Posterior vena cava (tissue), 2 donors: ENCODE results near the gene RPP25. TPM values are rescaled to one million over a fixed set of nuclear protein-coding genes. Genes with fewer than 3 reads are reported as not detected.
A peak's percentile ranks its signal among the peaks of the same experiment; 100 is the strongest.

Experiments used
- DNase-seq: peaks from one replicate; pipeline ENCODE4 v3.0.0-alpha.2; 2020; ENCODE audit warnings: low spot score
- intact Hi-C, 2 donors: fragments of 100-400 bp; cut with DNase I; formaldehyde crosslinking; loops; one replicate each; pipeline versions ENCODE4 v1.14.1 to v1.14.2; 2022 to 2023
- total RNA-seq, 2 donors: library from RNA; stranded (reverse); fragmentation: NEBNext Ultra II Directional; extraction: Animal tissue kit (Norgen Biotek cat#: 25700); gene quantifications; one replicate each; pipeline ENCODE4 v1.2.1, GENCODE V29; 2021
- donor health status: DM: yes; HTN: yes; CAD: no.
- donor health status: DM: yes; HTN: yes; CAD: no.

The RPP25 gene
- total RNA-seq, 2 donors from 2014 or later, result 7.5 to 9.3 TPM

- DNase-seq, result no peak
- intact Hi-C loops, result no loop called here
These were observed 11.1 kb upstream of the RPP25 start for GRCh38 chr15:74967670-74968069.

GRCh38 chr15:74964794-74965193 lies 8.2 kb upstream of the RPP25 start:
- DNase-seq, result no peak
- intact Hi-C loops, result no loop called here

DNA sequence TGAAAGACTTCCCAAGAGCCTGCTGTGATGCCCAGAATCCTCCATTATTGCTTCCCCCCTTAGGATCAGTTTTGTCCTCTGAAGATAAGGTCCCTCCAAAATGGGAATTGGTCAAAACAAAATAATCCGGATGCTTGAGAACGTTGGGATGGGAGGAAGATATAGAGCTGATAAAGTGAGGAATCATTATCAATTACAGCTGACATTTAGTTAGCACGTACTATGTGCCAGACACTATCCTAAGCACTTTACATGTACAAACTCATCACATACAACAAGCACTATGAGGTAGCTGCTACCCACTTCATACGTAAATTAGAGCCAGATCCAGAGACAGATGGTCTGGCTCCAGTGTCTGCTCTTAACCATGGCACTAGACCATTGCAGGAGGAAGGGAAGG lies 6.6 kb upstream of the RPP25 start:
- intact Hi-C loops, result no loop called here
- DNase-seq, result no peak

- intact Hi-C loops, result no loop called here
- DNase-seq, result no peak
These were observed 6.1 kb upstream of the RPP25 start for GRCh38 chr15:74962671-74963070.

GRCh38 chr15:74962219-74962618 lies 5.6 kb upstream of the RPP25 start:
- intact Hi-C loops, result no loop called here

GRCh38 chr15:74961616-74962015 lies 5.0 kb upstream of the RPP25 start:
- intact Hi-C loops, result no loop called here
- no peak for DNase-seq

More at GRCh38 chr15:74962219-74962618, 5.6 kb upstream of the RPP25 start:
- no peak for DNase-seq

- intact Hi-C loops, result no loop called here
- DNase-seq, result no peak
These were observed 4.5 kb upstream of the RPP25 start for GRCh38 chr15:74960995-74961588.

GRCh38 chr15:74960286-74960685 lies 3.7 kb upstream of the RPP25 start:
- intact Hi-C loops, result no loop called here
- DNase-seq, result no peak

DNA sequence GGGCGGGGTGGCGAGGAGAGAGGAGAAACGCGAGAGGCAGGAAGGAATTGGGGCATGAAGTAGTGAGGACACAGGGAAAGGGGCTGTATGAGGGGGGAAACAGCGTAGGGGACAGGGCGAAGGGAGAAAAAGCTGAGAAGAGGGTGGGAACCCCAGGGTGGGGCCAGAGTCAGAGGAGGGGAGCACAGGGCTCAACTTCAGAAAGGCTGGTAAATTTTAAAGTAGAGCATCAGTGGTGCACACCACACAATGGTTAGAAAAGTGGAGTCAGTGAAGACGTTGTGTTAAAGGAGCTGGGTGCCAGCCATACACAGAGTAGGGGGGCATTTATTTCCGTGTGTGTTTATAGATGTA lies 3.0 kb upstream of the RPP25 start:
- no peak for DNase-seq
- intact Hi-C loops, result loop anchor here (10.0 kb wide), 2 partner anchors 185 to 245 kb away; partner anchors contain the start of gene C15orf39 (in 1 of the 2)

DNA sequence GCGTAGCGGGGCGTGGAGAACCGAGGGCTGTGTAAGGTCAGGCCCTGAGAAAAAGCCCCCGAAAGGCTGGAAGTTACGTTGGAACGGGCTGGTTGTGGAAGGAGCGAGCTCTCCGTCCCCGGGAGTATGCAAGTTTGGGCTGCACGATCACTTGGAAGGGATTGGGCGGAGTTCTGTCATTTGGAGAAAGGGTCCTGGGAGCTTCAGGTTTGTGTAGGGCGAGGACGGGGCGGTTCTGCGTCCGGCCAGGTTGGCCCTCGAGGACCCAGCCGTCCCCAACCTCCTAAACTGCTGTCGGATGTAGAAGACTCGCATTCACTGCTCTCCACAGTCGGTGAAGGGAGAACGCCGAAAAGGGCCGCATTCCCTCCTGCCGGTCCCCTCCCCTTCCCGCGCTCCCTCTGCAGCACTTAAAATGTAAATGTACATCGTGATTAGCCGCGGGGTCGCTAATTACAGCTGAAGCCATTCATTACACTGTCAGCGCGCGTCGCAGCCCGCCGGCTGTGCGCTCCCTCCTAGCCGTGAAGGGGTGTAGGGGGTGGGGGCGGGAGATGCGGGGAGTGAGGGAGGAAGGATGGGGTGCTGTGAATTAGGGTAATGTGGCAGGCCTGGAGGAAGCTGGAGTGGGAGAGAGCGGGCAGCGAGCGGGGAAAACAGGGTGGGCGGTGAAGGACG lies 2.5 kb upstream of the RPP25 start:
- intact Hi-C loops, result loop anchor here (10.0 kb wide), 2 partner anchors 184 to 246 kb away; partner anchors contain the start of gene C15orf39 (in 1 of the 2)
- DNase-seq, result no peak

- peak; percentile 87 for DNase-seq
- intact Hi-C loops, result loop anchor here (10.0 kb wide), 2 partner anchors 184 to 246 kb away; partner anchors contain the start of gene C15orf39 (in 1 of the 2)
These were observed 1.8 kb upstream of the RPP25 start for GRCh38 chr15:74958320-74958907.

DNA sequence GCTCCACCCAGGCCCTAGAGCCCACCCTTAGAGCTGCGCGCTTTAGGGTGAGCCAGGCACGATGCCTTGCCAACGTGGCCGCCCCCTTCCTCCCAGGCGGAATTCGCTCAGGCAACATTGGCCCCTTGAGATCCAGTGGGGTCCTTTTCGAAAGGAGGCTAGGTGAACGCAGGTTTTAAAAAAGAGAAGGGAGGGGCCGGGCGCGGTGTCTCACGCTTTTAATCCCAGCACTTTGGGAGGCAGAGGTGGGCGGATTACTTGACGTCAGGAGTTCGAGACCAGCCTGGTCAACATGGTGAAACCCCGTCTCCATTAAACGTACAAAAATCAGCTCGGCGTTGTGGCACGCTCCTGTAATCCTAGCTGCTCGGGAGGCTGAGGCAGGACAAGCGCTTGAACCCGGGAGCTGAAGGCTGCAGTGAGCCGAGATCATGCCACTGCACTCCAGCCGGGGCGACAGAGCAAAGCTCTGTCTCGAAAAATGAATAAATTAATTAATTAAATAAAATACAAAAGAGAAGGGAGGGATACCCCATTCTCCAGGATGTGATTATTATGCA lies 984 bp upstream of the RPP25 start:
- intact Hi-C loops, result loop anchor here (10.0 kb wide), 2 partner anchors 183 to 247 kb away; partner anchors contain the start of gene C15orf39 (in 1 of the 2)
- DNase-seq, result no peak

- intact Hi-C loops, result loop anchor here (10.0 kb wide), 2 partner anchors 181 to 249 kb away; partner anchors contain the start of gene C15orf39 (in 1 of the 2)
- peak; percentile 94 for DNase-seq
These were observed 550 bp downstream of the RPP25 start for GRCh38 chr15:74955796-74956647.

DNA sequence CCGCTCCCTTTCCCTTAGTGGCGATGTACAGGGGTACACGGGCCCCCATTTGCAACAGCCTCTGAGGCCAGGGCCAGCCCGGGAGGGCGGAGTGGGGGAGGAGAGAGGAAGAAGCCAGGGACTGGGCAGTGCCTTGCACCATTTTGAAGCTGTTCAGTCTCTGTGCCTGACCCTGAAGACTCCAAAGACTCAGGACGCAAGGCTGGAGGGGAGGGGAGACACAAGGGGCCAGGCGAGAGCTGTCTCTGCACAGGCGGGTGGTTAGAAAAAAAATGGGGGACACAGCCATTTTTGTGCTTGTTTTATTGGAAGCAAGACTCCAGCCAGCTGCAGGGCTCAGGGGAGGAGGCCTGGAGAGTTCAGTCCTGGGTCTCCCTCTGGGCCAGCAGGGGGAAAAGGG lies 1.6 kb downstream of the RPP25 start:
- intact Hi-C loops, result loop anchor here (10.0 kb wide), 2 partner anchors 180 to 250 kb away; partner anchors contain the start of gene C15orf39 (in 1 of the 2)
- DNase-seq, result no peak

DNA sequence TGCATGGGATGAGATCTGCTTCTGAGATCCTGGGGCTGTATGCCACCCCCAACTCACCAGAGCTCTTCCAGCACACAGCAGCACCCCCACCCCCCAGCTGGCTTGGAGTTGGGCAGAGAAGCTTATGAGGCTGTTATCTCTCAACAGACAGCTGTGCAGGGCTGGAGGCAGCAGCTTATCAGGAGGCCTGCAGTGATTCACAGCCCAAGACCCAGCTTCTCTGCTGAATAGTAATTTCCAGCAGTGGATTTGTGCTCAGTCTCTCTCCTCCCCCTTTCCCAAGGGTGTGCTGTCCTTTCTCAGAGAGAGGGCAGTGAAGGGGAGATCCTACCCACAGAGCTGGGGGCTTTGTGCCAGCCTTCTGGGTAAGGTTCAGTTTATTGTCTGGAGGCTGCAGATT lies 2.1 kb downstream of the RPP25 start:
- intact Hi-C loops, result loop anchor here (10.0 kb wide), 2 partner anchors 180 to 250 kb away; partner anchors contain the start of gene C15orf39 (in 1 of the 2)
- no peak for DNase-seq

GRCh38 chr15:74951006-74951405 lies 5.6 kb downstream of the RPP25 start:
- DNase-seq, result no peak
- intact Hi-C loops, result loop anchor here (10.0 kb wide), 2 partner anchors 176 to 254 kb away; partner anchors contain the start of gene C15orf39 (in 1 of the 2)

GRCh38 chr15:74950078-74950908 lies 6.3 kb downstream of the RPP25 start:
- no peak for DNase-seq
- intact Hi-C loops, result loop anchor here (10.0 kb wide), 2 partner anchors 175 to 255 kb away; partner anchors contain the start of gene C15orf39 (in 1 of the 2)
